Trophoblast cell (in vitro differentiated cells and primary cell): ENCODE data around the gene IQGAP1.

Experiments used
- DNase-seq, 2 donors: peaks; one replicate each; pipeline ENCODE4 v3.0.0-alpha.2; 2016
- H2AFZ ChIP-seq: 2 replicates; pipeline ENCODE4 v1.6.1; 2013; ENCODE audit warnings: low read length, moderate library complexity, mild to moderate bottlenecking; ENCODE audit not compliant: insufficient read depth, poor library complexity
- H2AK5ac ChIP-seq: 2 replicates; pipeline ENCODE4 v1.6.1; 2013; ENCODE audit warnings: mild to moderate bottlenecking, low read length
- H2BK120ac ChIP-seq: 2 replicates; pipeline ENCODE4 v1.6.1; 2013; ENCODE audit warnings: low read length, mild to moderate bottlenecking, moderate library complexity; ENCODE audit not compliant: insufficient read depth, poor library complexity
- H2BK12ac ChIP-seq: 2 replicates; pipeline ENCODE4 v1.6.1; 2013; ENCODE audit warnings: mild to moderate bottlenecking, low read length, moderate library complexity
- H2BK5ac ChIP-seq: 2 replicates; pipeline ENCODE4 v1.6.1; 2013; ENCODE audit warnings: low read length, low read depth, moderate library complexity, mild to moderate bottlenecking; ENCODE audit not compliant: poor library complexity
- H3K14ac ChIP-seq: 2 replicates; pipeline ENCODE4 v1.6.1; 2013; ENCODE audit warnings: mild to moderate bottlenecking, low read length
- H3K18ac ChIP-seq: 2 replicates; pipeline ENCODE4 v1.6.1; 2013; ENCODE audit warnings: mild to moderate bottlenecking, low read length
- H3K23ac ChIP-seq: 2 replicates; pipeline ENCODE4 v1.6.1; 2013; ENCODE audit warnings: low read length
- H3K27ac ChIP-seq: 2 replicates; pipeline ENCODE4 v1.5.1; 2013; ENCODE audit warnings: low read depth, mild to moderate bottlenecking, inconsistent platforms, low read length, moderate library complexity
- H3K27me3 ChIP-seq: 2 replicates; pipeline ENCODE4 v1.6.1; 2013; ENCODE audit warnings: inconsistent platforms, mild to moderate bottlenecking, low read length, moderate library complexity; ENCODE audit not compliant: insufficient read depth
- H3K36me3 ChIP-seq, 2 experiments: 1 replicate in 1 of 2; 2 replicates in 1 of 2; pipeline ENCODE4 v1.6.1; 2013; ENCODE audit warnings: low read length in 2 of 2, mild to moderate bottlenecking in 2 of 2, moderate library complexity in 1 of 2; ENCODE audit not compliant: insufficient read depth in 2 of 2, control insufficient read depth in 1 of 2
- H3K4ac ChIP-seq: 2 replicates; pipeline ENCODE4 v1.6.1; 2013; ENCODE audit warnings: low read depth, mild to moderate bottlenecking, low read length, moderate library complexity
- H3K4me1 ChIP-seq, 2 experiments: 1 replicate in 1 of 2; 2 replicates in 1 of 2; pipeline ENCODE4 v1.6.1; 2013; ENCODE audit warnings: low read length in 2 of 2, mild to moderate bottlenecking in 2 of 2, moderate library complexity in 1 of 2; ENCODE audit not compliant: insufficient read depth in 2 of 2, control insufficient read depth in 1 of 2
- H3K4me2 ChIP-seq: 2 replicates; pipeline ENCODE4 v1.6.1; 2013; ENCODE audit warnings: inconsistent platforms, mild to moderate bottlenecking, low read length, moderate library complexity
- H3K4me3 ChIP-seq: 2 replicates; pipeline ENCODE4 v1.5.1; 2013; ENCODE audit warnings: mild to moderate bottlenecking, low read depth, low read length, inconsistent platforms
- H3K79me1 ChIP-seq: one replicate; pipeline ENCODE4 v1.6.1; 2013; ENCODE audit warnings: low read length
- H3K79me2 ChIP-seq: 2 replicates; pipeline ENCODE4 v1.6.1; 2013; ENCODE audit warnings: low read length, mild to moderate bottlenecking; ENCODE audit not compliant: control insufficient read depth, insufficient read depth, poor library complexity
- H3K9ac ChIP-seq: 2 replicates; pipeline ENCODE4 v1.6.1; 2013; ENCODE audit warnings: mild to moderate bottlenecking, low read length
- H3K9me3 ChIP-seq: 2 replicates; pipeline ENCODE4 v1.6.1; 2013; ENCODE audit warnings: low read depth, mild to moderate bottlenecking, control low read depth, inconsistent platforms, low read length; ENCODE audit not compliant: insufficient read depth
- H4K12ac ChIP-seq: 2 replicates; pipeline ENCODE4 v1.6.1; 2013; ENCODE audit warnings: low read depth, mild to moderate bottlenecking, low read length, moderate library complexity
- H4K8ac ChIP-seq: 2 replicates; pipeline ENCODE4 v1.6.1; 2013; ENCODE audit warnings: low read depth, mild to moderate bottlenecking, low read length, moderate library complexity
- H4K91ac ChIP-seq: one replicate; pipeline ENCODE4 v1.6.1; 2013; ENCODE audit warnings: low read depth, mild to moderate bottlenecking, low read length, moderate library complexity
- WGBS: extraction: QIAGEN DNeasy Blood & Tissue Kit; methylation state at CpG from one replicate; pipeline ENCODE4 v1.1.7; 2013; ENCODE audit warnings: missing lambda C conversion rate; ENCODE audit not compliant: insufficient read length, insufficient coverage; ENCODE audit errors: extremely low coverage; 5-methylcytosine and 5-hydroxymethylcytosine counted together

Gene IQGAP1

GRCh38 chr15:90496791-90497190 lies 108.7 kb downstream of the IQGAP1 start:
- Histone ChIP-seq H3K27me3 (no peaks in the 10 kb centered on the region), H3K4ac (no peak overlapping the region), H3K4me3 (no peak overlapping the region), H3K4me1 (no peaks in the 10 kb centered on the region), H3K9ac (no peak overlapping the region), H2BK5ac (no peak overlapping the region), H4K12ac (no peak overlapping the region), H3K36me3 (peaks cover 28 to 51% of the 10 kb centered on the region in 2 experiments), H3K18ac (no peak overlapping the region), H3K79me2 (no peaks in the 10 kb centered on the region), H3K14ac (no peak overlapping the region), H2BK120ac (no peak overlapping the region), H2AFZ (no peak overlapping the region), H4K8ac (no peak overlapping the region), H4K91ac (no peak overlapping the region), H3K27ac (no peak overlapping the region), H3K79me1 (no peaks in the 10 kb centered on the region), H3K9me3 (no peaks in the 10 kb centered on the region), H3K4me2 (no peak overlapping the region), H2BK12ac (no peak overlapping the region), H3K23ac (no peak overlapping the region), H2AK5ac (no peak overlapping the region)
- peak in 1 of 2 donors; percentile 12 for DNase-seq
- WGBS = no CpG with 5 or more reads among the region's 3 CpGs

- Histone ChIP-seq H2BK5ac (no peak overlapping the region), H3K79me2 (no peaks in the 10 kb centered on the region), H2BK12ac (no peak overlapping the region), H3K4ac (no peak overlapping the region), H3K9ac (no peak overlapping the region), H2AFZ (no peak overlapping the region), H3K4me2 (no peak overlapping the region), H3K18ac (no peak overlapping the region), H4K91ac (no peak overlapping the region), H3K79me1 (no peaks in the 10 kb centered on the region), H3K4me1 (no peaks in the 10 kb centered on the region), H3K27ac (no peak overlapping the region), H2AK5ac (no peak overlapping the region), H3K14ac (no peak overlapping the region), H3K23ac (no peak overlapping the region), H4K8ac (no peak overlapping the region), H3K4me3 (no peak overlapping the region), H2BK120ac (no peak overlapping the region), H3K9me3 (no peaks in the 10 kb centered on the region), H4K12ac (no peak overlapping the region), H3K36me3 (peaks cover 25 to 50% of the 10 kb centered on the region in 2 experiments), H3K27me3 (no peaks in the 10 kb centered on the region)
- WGBS = no CpG with 5 or more reads among the region's 3 CpGs
- no peak for DNase-seq
These were observed 109.3 kb downstream of the IQGAP1 start for GRCh38 chr15:90497376-90497775.

- H3K36me3 ChIP-seq = peaks cover 24 to 48% of the 10 kb centered on the region in 2 experiments
- WGBS = no CpG with 5 or more reads among the region's 6 CpGs
These were observed 109.9 kb downstream of the IQGAP1 start for GRCh38 chr15:90497912-90498311.

GRCh38 chr15:90500171-90500570 lies 112.1 kb downstream of the IQGAP1 start:
- Histone ChIP-seq H4K8ac (no peak overlapping the region), H3K36me3 (peaks cover 25 to 37% of the 10 kb centered on the region in 2 experiments), H3K27me3 (no peaks in the 10 kb centered on the region), H3K79me2 (no peaks in the 10 kb centered on the region), H2BK5ac (no peak overlapping the region), H3K18ac (no peak overlapping the region), H2BK120ac (no peak overlapping the region), H3K9ac (no peak overlapping the region), H3K14ac (no peak overlapping the region), H2AFZ (no peak overlapping the region), H4K91ac (no peak overlapping the region), H3K9me3 (no peaks in the 10 kb centered on the region), H2AK5ac (no peak overlapping the region), H3K4me2 (no peak overlapping the region), H3K4me1 (no peaks in the 10 kb centered on the region), H2BK12ac (no peak overlapping the region), H3K4me3 (no peak overlapping the region), H3K4ac (no peak overlapping the region), H4K12ac (no peak overlapping the region), H3K27ac (no peak overlapping the region), H3K23ac (no peak overlapping the region), H3K79me1 (no peaks in the 10 kb centered on the region)
- DNase-seq = no peak
- WGBS = no CpG with 5 or more reads among the region's 2 CpGs

More at GRCh38 chr15:90497912-90498311, 109.9 kb downstream of the IQGAP1 start:
- Histone ChIP-seq H2AFZ (no peak overlapping the region), H4K8ac (no peak overlapping the region), H3K79me1 (no peaks in the 10 kb centered on the region), H3K27me3 (no peaks in the 10 kb centered on the region), H3K4me1 (no peaks in the 10 kb centered on the region), H2BK5ac (no peak overlapping the region), H3K18ac (no peak overlapping the region), H3K23ac (no peak overlapping the region), H3K4me2 (no peak overlapping the region), H3K27ac (no peak overlapping the region), H4K12ac (no peak overlapping the region), H3K4me3 (no peak overlapping the region), H3K79me2 (no peaks in the 10 kb centered on the region), H2BK12ac (no peak overlapping the region), H2AK5ac (no peak overlapping the region), H4K91ac (no peak overlapping the region), H3K9ac (no peak overlapping the region), H2BK120ac (no peak overlapping the region), H3K4ac (no peak overlapping the region), H3K14ac (no peak overlapping the region), H3K9me3 (no peaks in the 10 kb centered on the region)
- DNase-seq = no peak
